Thyroid gland (tissue), 4 donors: ENCODE measurements around the gene S100A7A. TPM values are rescaled to one million over a fixed set of nuclear protein-coding genes. Genes with fewer than 3 reads are reported as not detected.
"Not testable (repeated sequence)": the region's sequence is repeated elsewhere in the genome, so short reads cannot be mapped to it uniquely, and the experiment has no call there.

ENCODE experiments used
- DNase-seq, 2 donors: peaks; one replicate each; pipeline ENCODE4 v3.0.0-alpha.2; 2019
- H3K27ac ChIP-seq, 3 donors: fragments of 200-600 bp; sonication (generic); 1 replicate in 2 of 3; 2 replicates in 1 of 3; pipeline ENCODE4 v1.5.1; 2016 to 2019; ENCODE audit warnings: mild to moderate bottlenecking in 1 of 3, moderate library complexity in 1 of 3
- H3K27me3 ChIP-seq: fragments of 200-600 bp; sonication (generic); one replicate; pipeline ENCODE4 v1.5.1; 2019
- H3K36me3 ChIP-seq, 2 donors: fragments of 200-600 bp; sonication (generic); one replicate each; pipeline ENCODE4 v1.5.1; 2016 to 2019
- H3K4me1 ChIP-seq, 2 donors: fragments of 200-600 bp; sonication (generic); one replicate each; pipeline ENCODE4 v1.5.1; 2017 to 2019
- H3K4me3 ChIP-seq, 3 donors: fragments of 200-600 bp; sonication (generic); replicated peaks in 1 of 3; 1 replicate in 2 of 3; 2 replicates in 1 of 3; pipeline ENCODE4 v1.5.1; 2016; ENCODE audit warnings: mild to moderate bottlenecking in 1 of 3
- H3K9me3 ChIP-seq: fragments of 200-600 bp; sonication (generic); one replicate; pipeline ENCODE4 v1.5.1; 2017
- POLR2A ChIP-seq, 2 donors: fragments of 450-650 bp; IDR thresholded peaks; one replicate each; pipeline ENCODE4 v1.6.1; 2017; ENCODE audit warnings: antibody characterized with exemption in 2 of 2, mild to moderate bottlenecking in 2 of 2, moderate library complexity in 1 of 2
- WGBS, 2 donors: methylation state at CpG; one replicate each; pipeline ENCODE4 v1.1.5; 2017; 5-methylcytosine and 5-hydroxymethylcytosine counted together
- intact Hi-C: fragments of 100-400 bp; cut with DNase I; formaldehyde crosslinking; loops from one replicate; pipeline ENCODE4 v1.15.1; 2023
- total RNA-seq, 4 donors: library from RNA; depleted of rRNA; stranded (reverse); fragments of >200 nt; gene quantifications; one replicate each; pipeline ENCODE4 v1.2.3, GENCODE V29; 2016
- TF ChIP-seq, protein P1 (sequence below), 6 experiments: fragments of 200-600 bp in 3 of 6; fragments of 450-650 bp in 3 of 6; sonication (generic) in 3 of 6; IDR thresholded peaks; one replicate each; pipeline ENCODE4 v1.5.1; 2016 to 2019; ENCODE audit warnings: antibody characterized with exemption in 6 of 6, mild to moderate bottlenecking in 2 of 6, inconsistent platforms in 1 of 6, moderate library complexity in 1 of 6

The S100A7A gene
- total RNA-seq, 4 donors from 2014 or later: not detected

DNA sequence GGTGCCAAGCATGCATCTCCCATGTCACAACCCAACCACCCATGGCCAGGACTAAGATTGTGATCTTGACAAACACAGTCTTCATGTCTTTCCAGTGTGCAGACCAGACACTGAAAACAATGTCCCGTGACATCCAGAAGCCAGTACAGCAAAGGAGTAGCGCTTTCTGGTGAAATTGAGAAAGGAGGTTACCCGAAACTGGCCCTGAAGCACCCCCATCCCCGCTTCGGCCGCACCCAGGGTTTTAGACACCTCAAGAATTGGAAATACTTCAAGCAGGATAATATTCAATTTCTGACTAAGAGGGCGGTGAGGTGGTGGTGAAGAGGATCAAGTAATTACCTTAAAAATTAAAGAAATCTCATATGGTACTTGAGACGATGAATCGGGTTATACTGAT is 14.9 kb upstream of the S100A7A start:
- intact Hi-C loops: no loop called here
- H3K9me3 ChIP-seq: no peaks in the 10 kb centered on the region
- no peaks in the 10 kb centered on the region for H3K4me1 ChIP-seq
- 90 to 91% methylated on average over 9 of the region's 9 CpGs for WGBS, 2 donors
- no peak overlapping the region for H3K4me3 ChIP-seq
- DNase-seq: no peak
- no peak overlapping the region for H3K27ac ChIP-seq
- no peaks in the 10 kb centered on the region for H3K36me3 ChIP-seq
- TF ChIP-seq, protein P1, sequence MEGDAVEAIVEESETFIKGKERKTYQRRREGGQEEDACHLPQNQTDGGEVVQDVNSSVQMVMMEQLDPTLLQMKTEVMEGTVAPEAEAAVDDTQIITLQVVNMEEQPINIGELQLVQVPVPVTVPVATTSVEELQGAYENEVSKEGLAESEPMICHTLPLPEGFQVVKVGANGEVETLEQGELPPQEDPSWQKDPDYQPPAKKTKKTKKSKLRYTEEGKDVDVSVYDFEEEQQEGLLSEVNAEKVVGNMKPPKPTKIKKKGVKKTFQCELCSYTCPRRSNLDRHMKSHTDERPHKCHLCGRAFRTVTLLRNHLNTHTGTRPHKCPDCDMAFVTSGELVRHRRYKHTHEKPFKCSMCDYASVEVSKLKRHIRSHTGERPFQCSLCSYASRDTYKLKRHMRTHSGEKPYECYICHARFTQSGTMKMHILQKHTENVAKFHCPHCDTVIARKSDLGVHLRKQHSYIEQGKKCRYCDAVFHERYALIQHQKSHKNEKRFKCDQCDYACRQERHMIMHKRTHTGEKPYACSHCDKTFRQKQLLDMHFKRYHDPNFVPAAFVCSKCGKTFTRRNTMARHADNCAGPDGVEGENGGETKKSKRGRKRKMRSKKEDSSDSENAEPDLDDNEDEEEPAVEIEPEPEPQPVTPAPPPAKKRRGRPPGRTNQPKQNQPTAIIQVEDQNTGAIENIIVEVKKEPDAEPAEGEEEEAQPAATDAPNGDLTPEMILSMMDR (IDR thresholded peaks at IDR 0.05): no peak
- TF ChIP-seq POLR2A (IDR thresholded peaks at IDR 0.05): no peak
- H3K27me3 ChIP-seq: no peaks in the 10 kb centered on the region

DNA sequence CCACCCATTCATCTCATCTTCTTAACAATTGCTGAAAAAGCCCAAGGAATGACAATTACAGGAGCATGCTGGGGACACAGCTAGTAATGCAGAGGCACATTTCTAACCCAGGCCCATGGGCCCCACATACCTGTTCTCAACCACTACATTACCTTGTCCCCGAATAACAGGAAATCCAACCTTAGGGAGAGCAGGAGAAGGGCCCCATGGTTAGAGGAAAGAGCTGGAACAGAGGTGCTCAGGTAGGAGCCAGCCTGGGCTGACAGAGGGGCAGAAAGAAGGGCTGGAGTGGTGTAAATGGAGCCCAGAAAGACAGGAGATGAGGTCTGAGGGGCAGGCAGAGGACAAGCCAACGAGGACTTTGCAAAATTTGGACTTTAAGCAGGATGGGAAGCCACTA is 14.1 kb upstream of the S100A7A start:
- Histone ChIP-seq H3K27ac (no peak overlapping the region), H3K4me1 (no peaks in the 10 kb centered on the region), H3K36me3 (no peaks in the 10 kb centered on the region), H3K9me3 (no peaks in the 10 kb centered on the region), H3K27me3 (no peaks in the 10 kb centered on the region), H3K4me3 (no peak overlapping the region)
- TF ChIP-seq POLR2A (IDR thresholded peaks at IDR 0.05): no peak
- TF ChIP-seq, protein P1 (IDR thresholded peaks at IDR 0.05): no peak
- intact Hi-C loops: no loop called here
- no peak for DNase-seq
- WGBS, 2 donors: 48 to 55% methylated on average over 2 of the region's 2 CpGs

DNA sequence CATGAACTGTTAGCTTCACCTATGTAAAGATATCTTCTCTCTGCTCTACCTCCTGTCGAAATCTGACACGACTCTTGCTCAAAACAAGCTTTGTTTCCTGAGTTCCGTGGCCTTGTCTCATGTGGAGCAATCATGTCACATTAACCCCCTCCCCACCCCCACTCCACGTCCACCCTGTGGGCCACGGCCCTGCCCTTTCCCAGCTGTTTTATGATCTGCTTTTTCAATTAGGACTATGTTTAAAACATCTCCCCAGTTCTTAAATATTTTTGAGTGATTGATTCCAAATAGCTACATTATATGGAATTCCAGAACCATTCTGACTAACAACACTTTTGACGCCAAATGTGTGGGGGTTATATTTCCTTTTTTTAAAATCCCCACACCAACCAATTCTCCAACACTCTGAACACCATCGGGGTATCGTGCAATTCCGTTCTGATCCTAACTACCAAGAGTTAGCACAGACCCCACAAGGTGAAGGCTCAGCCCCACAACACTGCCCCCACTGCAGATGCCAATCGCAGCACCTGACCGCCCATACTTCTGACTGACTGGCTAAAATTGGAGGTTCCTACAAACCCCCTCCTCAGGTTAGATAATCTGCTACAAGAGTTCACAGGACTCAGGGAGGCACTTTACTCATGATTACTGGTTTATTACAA is 12.8 kb upstream of the S100A7A start:
- Histone ChIP-seq H3K27me3 (no peaks in the 10 kb centered on the region), H3K4me1 (no peaks in the 10 kb centered on the region)
- WGBS, 2 donors: 79 to 81% methylated on average over 11 of the region's 11 CpGs

DNA sequence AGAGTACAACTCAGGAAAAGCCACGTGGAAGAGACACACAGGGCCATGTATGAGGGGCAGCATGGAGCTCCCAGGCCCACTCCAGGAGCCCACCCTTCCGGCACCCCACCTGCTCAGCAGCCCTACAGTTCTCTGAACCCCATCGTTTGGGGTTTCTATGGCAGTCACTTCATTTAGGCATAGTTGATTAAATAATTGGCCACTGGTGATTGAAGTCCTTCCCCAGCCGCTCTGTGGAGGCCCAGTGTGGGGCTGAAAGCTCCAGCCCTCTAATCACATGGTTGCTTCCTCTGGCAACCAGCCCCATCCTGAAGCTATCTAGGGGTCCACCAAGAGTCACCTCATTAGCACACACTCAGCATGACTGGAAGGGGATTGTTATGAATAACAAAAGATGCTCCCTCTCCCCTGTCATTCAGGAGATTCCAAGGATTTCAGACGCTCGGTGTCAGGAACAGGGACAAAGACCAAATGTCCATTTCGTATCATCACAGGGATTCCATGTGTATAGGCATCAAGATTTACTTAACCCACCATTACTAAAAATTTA is 12.2 kb upstream of the S100A7A start:
- H3K27ac ChIP-seq: no peak overlapping the region
- H3K4me1 ChIP-seq: no peaks in the 10 kb centered on the region
- H3K4me3 ChIP-seq: no peak overlapping the region
- no peaks in the 10 kb centered on the region for H3K9me3 ChIP-seq
- DNase-seq: no peak
- TF ChIP-seq POLR2A (IDR thresholded peaks at IDR 0.05): no peak
- TF ChIP-seq, protein P1 (IDR thresholded peaks at IDR 0.05): no peak
- WGBS, 2 donors: 76 to 79% methylated on average over 7 of the region's 7 CpGs
- no peaks in the 10 kb centered on the region for H3K27me3 ChIP-seq
- no peaks in the 10 kb centered on the region for H3K36me3 ChIP-seq
- intact Hi-C loops: no loop called here

More for the DNA sequence above, 12.8 kb upstream of the S100A7A start:
- Histone ChIP-seq H3K27ac (no peak overlapping the region), H3K9me3 (no peaks in the 10 kb centered on the region), H3K36me3 (no peaks in the 10 kb centered on the region), H3K4me3 (no peak overlapping the region)
- no peak for DNase-seq
- intact Hi-C loops: no loop called here
- TF ChIP-seq, protein P1 (IDR thresholded peaks at IDR 0.05): no peak
- TF ChIP-seq POLR2A (IDR thresholded peaks at IDR 0.05): no peak

DNA sequence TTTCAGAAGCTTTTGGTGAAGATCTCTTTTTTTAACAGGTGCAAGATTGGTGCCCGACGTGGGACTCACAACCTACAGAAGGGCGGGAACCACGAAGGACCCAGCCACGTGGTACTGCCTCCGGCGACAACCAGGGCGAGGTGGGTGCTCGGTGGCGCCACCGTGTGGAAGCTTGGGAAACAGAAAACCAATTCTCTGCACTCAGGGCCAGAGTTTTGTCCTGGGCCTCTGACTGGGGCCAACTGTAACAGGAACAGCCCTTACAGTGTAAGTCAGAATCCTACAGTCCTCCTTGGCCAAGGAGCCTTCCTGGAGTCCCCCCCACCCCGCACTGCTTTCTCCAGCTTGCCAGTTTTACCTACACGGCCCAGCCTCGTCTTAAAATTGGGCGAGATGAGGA is 11.6 kb upstream of the S100A7A start:
- no peaks in the 10 kb centered on the region for H3K4me1 ChIP-seq
- H3K36me3 ChIP-seq: no peaks in the 10 kb centered on the region
- H3K4me3 ChIP-seq: no peak overlapping the region
- no peaks in the 10 kb centered on the region for H3K9me3 ChIP-seq
- H3K27me3 ChIP-seq: no peaks in the 10 kb centered on the region
- TF ChIP-seq POLR2A (IDR thresholded peaks at IDR 0.05): no peak
- TF ChIP-seq, protein P1 (IDR thresholded peaks at IDR 0.05): peak in 2 of 6 experiments; percentile 8 to 30
- 47 to 51% methylated on average over 15 of the region's 15 CpGs for WGBS, 2 donors
- DNase-seq: no peak
- no peak overlapping the region for H3K27ac ChIP-seq
- intact Hi-C loops: no loop called here

DNA sequence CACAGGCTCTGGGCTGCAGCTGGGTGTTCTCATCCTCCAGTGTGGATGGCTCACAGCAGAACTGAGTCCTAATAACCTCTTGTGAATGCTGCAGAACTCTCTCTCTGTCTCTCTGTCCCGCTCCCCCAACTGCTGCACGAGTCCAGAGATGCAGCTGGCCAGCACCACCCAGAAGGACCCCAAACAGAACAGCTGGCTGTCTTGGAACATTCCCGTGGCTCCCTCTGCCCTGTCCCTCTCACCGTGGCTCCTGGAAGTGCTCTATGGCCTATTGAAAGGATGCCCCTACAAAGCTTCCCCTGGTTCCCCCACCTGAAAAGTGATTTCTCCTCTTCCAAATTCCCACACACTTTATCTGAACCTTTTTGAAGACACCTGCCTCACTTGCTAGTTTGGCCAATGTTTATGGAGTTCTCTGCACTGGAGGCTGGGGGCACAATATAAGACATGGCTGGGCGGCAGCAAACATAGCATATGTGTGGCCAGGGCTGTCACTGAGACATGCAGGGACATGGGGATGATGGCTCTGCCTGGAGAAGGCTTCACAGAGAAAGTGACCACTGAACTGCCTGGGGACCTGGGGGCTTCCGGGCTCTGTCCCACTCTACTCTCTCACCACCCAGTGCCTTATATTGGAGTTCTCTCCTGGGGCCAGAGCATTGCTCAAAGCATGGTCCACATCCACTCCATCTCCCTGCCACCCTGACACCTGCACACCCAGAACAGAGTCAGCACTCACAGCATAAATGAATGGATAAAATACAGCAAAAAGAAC is 10.3 kb upstream of the S100A7A start:
- H3K36me3 ChIP-seq, DNase-seq, H3K4me3 ChIP-seq, H3K27ac ChIP-seq, H3K4me1 ChIP-seq, H3K27me3 ChIP-seq, intact Hi-C loops, H3K9me3 ChIP-seq: not testable (repeated sequence)
- 75 to 80% methylated on average over 5 of the region's 6 CpGs for WGBS, 2 donors

DNA sequence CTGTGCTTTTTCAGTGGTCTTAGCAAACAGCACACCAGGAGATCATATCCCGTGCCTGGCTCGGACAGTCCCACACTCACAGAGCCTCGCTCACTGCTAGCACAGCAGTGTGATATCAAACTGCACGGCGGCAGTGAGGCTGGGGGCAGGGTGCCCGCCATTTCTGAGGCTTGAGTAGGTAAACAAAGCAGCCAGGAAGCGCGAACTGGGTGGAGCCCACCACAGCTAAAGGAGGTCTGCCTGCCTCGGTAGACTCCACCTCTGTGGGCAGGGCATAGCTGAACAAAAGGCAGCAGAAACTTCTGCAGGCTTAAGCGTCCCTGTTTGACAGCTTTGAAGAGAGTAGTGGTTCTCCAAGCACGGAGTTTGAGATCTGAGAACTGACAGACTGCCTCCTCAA is 9.0 kb upstream of the S100A7A start:
- H3K27me3 ChIP-seq, H3K27ac ChIP-seq, H3K4me3 ChIP-seq, DNase-seq, H3K9me3 ChIP-seq, intact Hi-C loops, H3K4me1 ChIP-seq, H3K36me3 ChIP-seq: not testable (repeated sequence)
- WGBS, 2 donors: 51 to 52% methylated on average over 8 to 11 of the region's 11 CpGs
